GM21423 (cell line): Measurements from ENCODE around the gene MT1B.

ENCODE experiments used
- ATAC-seq: cut with Tn5 transposase; IDR thresholded peaks from one replicate; pipeline ENCODE4 v1.9.1; 2021; ENCODE audit warnings: mild to moderate bottlenecking, moderate library complexity; ENCODE audit not compliant: unreplicated experiment

Gene MT1B

GRCh38 chr16:56683424-56684172 lies 31.9 kb downstream of the MT1B start:
- ATAC-seq, result no peak

GRCh38 chr16:56684256-56684925 lies 32.7 kb downstream of the MT1B start:
- no peak for ATAC-seq

- ATAC-seq, result no peak
These were observed 33.4 kb downstream of the MT1B start for GRCh38 chr16:56684926-56685590.

- no peak for ATAC-seq
These were observed 35.1 kb downstream of the MT1B start for GRCh38 chr16:56686758-56687157.

GRCh38 chr16:56688762-56689161 lies 37.1 kb downstream of the MT1B start:
- no peak for ATAC-seq

- no peak for ATAC-seq
These were observed 37.5 kb downstream of the MT1B start for GRCh38 chr16:56689171-56689570.

GRCh38 chr16:56690420-56691122 lies 38.9 kb downstream of the MT1B start:
- ATAC-seq, result no peak

- no peak for ATAC-seq
These were observed 40.2 kb downstream of the MT1B start for GRCh38 chr16:56691885-56692284.

- no peak for ATAC-seq
These were observed 43.6 kb downstream of the MT1B start for GRCh38 chr16:56695246-56695645.

GRCh38 chr16:56697456-56698155 lies 45.9 kb downstream of the MT1B start:
- no peak for ATAC-seq

- no peak for ATAC-seq
These were observed 48.5 kb downstream of the MT1B start for GRCh38 chr16:56700195-56700594.

GRCh38 chr16:56700631-56701030 lies 48.9 kb downstream of the MT1B start:
- no peak for ATAC-seq

GRCh38 chr16:56701534-56701933 lies 49.8 kb downstream of the MT1B start:
- ATAC-seq, result no peak
